Activated gamma-delta T cell (primary cell): ENCODE data around the gene ADA.

Experiments used
- DNase-seq: peaks from one replicate; lab custom pipeline; 2025; lab: John Stamatoyannopoulos, UW

The ADA gene

DNA sequence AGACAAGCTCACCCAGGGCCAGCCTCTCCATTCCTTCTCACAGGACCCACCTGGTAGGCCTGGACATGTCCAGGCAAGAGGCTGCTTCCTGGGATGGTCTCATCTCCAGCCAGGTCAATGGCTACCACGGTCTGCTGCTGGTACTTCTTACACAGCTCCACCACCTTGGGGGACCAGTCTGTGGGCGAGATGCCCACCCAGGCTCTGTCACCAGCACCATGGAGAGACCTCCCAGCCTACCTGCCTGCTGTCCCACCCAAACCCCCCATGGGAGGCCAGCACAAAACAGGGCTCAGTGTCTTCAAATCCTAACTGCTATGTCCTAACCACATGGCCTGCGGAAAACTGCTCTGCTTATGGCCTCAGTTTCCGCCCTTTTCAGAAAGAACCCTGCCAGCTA lies 27.3 kb downstream of the ADA start:
- DNase-seq: no peak

DNA sequence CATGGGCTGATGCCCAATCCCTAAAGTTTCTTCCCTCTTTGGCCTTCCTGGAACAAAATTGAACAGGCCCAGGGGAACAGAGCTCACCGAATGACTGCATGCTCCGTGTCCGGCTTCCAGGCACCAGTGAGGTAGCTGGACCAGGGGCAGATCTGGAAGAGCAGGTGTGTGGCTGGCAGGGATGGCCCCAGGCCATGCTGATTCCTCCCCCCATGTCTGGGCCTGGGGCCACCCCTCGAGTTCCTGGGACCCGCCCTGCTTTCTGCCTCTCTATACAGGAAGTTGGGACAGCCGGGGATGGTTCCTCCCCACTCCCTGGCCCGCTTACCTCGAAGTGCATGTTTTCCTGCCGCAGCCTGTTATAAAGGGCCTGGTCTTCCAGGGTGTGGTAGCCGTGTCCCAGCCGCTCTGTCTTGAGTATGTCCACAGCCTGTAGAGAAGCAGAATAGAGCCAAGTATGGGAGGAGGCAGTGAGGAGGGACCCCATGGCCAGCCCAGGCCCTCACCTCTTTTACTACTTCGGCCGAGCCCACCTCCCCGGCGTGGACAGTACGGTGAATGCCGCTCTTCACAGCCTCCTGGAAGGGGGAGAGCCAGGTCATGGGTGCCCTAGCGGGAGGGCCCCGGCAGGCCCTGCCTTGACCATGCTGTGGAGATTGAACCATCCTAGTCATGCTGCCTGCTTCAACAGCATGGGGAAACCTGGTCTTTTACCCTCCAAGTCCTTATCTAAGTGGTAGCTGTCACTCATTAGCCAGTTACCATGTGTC lies 28.8 kb downstream of the ADA start:
- DNase-seq: no peak

DNA sequence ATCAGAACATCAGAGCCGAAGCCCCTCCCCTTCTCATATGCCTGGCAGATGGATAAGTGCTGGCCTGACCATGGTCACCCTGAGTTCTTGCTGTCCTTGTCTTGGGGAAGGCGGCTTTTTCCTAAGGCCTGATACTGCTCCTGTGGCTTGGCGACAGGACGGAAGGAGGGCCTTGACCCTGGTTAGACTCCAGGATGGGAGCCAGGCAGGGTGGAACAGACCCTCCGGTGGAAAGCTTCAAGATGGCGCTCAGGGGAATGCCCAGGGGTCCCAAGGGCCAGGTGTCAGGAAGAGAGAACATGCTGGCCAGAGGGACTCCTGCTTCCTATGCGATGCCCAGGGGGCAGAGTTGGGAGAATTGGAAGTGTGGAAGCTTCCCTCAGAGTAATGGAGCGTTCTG lies 29.6 kb downstream of the ADA start:
- no peak for DNase-seq

DNA sequence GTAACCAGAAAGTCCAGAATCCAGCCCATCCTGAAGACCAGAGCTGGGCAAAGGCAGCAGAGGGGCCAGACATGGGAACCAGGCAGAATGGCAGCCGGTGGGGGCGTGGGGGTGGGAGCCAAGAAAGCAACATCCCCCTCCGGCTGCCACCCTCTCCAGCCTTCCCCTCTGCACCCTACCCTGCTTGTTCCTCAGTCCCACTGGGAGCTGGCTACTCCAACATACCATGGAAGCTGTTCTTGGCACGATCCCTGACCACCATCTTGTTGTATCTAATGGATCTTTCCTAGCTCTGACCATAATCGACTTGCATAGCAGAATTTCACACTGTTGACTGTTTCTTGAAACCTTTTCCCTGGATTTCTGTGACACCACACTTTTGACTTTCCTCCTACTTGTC lies 30.2 kb downstream of the ADA start:
- DNase-seq: no peak

DNA sequence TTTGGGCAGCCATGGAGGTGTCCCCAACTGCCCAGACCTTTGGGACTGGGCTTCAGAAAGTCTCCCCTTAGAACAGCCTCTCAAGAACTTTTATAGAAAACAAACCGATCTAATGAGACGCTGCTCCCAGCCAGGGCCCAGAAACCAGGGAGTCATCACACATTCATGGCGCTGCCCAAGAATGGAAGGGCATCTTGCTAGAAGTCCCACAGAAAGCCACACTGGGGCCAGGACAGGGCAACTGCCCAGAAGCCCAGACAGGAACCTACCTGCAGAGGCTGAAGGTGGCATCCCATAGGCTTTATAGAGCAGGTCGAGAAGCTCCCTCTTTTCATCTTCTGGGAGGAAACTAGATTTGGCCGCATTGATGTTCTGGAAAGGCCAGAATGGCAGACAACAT lies 31.5 kb downstream of the ADA start:
- DNase-seq: no peak

DNA sequence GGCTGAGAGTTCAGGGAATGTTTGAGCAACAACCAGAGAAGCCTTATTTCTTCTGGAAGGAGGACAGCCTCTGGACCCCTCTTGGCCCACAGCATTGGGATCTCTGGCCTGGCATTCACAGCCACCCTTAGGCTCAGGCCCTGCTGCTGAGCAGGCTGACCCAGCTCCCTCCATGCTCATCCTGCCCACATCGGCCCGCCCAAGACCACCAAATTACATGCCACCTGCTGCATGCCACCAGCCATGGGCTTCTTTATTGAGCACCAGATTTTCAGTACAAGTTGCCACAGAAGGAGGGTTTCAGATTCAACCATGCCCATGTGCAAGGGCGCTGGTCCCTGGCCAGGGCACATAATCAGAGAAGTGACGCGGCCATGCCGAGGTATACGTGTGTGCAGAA lies 32.2 kb downstream of the ADA start:
- DNase-seq: no peak

DNA sequence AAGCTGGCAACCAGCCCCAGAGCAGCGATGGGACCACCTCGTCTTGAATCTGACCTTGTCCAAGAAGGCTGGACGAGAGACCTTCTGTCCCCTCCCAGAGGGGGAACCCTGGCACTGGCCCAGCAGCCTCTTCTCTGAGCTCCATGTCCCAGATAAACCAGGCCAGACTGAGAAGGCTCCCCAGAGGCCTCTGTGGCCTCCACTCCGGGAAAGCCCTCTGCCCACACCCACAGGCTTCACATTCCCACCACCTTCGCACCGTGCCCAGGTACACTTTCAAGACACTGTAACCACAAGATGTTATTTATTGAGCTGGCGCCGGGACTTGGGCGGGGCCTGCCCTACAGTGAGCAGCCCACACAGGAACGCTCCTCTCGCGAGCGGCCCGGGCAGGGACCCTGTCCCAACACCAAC lies 33.2 kb downstream of the ADA start:
- DNase-seq: no peak

DNA sequence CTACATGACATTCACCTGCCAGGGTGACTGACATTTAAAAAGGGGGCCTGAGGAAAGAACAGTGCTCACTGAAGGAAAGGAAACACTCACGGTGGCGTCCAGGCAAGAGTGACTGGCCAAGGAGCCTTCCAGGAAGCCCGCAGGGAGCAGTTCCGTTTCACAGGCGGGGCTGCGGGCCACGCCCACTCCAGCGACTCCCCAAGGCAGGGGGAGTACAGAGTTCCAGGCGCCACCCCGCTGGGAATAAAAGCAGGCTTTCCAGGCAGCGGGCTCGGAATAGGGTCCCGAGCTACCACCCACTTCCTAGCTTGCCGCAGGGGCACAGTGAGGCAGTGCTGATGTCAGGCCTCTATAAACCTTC lies 34.9 kb downstream of the ADA start:
- no peak for DNase-seq

DNA sequence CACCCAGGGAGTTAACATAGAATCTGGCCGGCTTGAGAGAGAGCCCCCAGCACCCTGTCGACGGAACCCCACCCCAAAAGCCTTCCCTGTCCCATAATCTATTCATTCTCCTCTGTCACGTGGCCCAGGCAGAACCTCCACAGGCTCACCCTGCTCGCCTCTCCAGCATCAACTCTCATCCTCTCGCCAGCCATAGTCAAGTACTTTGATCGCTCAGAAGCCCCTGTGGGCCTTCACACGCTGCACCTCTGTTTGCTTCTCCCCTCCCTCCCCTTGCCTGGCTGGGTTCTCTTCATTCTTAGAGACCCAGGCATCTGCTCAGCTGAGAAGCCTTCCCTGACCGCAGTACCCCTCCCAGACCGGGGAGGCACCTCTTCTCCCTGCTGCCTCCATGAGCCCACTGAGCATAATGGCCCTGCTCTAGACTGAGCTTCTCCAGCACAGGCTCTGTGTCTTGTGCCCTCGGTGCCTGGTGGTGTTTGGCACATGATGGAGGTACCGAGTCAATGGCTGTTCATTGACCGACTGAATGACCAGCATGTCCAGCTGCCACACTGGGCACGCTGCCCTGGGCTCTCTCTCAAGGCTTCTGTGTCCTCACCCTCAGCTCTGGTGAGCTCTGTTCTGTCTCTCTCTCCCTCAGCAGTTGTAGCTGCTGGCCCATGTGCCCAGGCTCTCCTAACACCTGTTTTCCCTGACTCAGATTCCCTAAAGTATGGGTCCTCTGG lies 35.5 kb downstream of the ADA start:
- DNase-seq: no peak

DNA sequence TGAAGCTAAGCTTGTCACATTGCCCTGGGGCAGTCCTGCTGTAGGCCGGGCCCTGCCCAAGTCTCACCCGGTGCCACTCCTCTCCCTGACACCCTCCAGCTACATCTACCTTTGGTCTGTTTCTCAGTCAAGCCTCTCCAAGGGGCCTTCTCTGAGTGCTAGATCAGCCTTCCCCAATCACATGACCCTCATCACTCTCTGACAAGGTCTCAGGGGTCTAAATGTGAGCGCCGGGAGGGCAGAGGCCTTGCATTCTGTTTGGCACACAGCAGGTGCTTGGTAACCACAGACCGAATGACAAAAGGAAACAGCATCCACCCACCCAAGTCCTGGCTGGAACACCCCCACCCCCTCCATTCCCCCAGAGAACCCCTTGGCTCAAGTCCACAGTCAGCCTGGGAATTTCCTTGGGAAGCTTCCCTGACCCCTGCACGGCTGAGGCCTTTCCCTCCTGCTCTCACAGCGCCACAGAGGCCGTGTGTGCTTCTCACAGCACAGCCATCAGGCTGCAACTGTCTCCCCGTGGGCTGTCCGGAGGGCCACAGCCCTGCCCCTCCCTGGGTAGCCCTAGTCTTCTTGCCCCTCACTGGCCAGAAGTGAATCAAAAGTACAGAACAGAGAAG lies 36.2 kb downstream of the ADA start:
- DNase-seq: no peak

DNA sequence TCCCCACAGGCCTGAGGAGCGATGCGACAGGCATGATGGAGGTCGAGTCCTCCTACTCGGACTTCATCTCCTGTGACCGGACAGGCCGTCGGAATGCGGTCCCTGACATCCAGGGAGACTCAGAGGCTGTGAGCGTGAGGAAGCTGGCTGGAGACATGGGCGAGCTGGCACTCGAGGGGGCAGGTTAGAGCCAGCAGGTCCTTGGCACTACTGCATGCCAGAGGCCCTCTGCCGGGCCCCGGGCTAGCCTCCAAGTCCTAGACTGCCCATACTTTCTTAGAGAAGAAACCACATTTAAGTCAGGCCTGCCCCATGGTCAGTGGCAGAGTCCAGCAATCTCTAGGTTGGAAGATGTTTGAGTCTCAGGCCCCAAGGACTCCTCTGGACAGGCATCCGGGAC lies 37.0 kb downstream of the ADA start:
- DNase-seq: no peak

DNA sequence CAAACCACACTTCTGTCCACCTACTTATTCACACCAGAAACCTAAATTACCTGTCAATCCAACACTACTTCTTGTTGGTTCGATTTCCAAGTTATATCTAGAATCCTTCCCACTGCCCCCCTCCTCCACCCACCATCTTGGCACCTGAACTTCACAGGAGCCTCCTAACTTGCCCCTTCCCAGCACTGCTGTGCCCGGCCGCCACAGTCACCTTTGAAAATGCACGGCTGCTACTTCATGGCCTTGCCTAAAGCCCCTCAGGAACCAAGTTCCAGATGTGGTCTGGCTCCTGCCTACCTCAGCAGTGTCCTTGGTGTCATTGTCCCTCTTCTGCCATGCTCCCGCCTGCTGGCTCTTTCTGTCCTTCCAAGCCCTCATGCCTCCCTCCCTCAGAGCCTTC lies 37.9 kb downstream of the ADA start:
- DNase-seq: no peak

DNA sequence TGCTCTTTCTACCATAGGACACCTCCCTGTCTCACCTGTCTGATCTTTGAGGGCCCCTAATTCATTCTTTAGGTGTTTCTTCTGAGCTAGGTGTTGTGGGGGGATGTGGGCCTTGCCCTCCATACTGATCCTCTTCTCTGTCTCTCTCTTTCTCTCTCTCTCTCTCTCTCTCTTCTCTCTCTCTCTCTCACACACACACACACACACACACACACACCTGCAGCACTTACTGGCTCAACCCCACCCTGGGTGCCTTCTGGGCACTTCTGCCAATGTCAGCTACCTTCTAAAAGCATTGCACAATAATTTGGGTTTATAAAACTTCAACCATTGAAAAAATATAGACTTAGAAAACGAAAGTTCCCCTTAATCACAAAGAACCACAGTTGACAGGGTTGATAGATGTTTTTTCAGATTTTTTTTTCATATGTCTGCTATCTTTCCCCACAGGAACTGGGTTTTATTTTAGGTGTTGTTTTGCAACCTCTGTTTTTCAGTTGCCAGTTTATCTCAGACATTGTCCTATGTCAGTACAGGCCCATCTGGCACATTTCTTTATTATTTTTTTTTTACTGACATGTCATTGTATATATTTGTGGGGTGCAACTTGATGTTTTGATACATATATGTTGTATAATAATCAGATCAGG lies 41.1 kb downstream of the ADA start:
- no peak for DNase-seq

DNA sequence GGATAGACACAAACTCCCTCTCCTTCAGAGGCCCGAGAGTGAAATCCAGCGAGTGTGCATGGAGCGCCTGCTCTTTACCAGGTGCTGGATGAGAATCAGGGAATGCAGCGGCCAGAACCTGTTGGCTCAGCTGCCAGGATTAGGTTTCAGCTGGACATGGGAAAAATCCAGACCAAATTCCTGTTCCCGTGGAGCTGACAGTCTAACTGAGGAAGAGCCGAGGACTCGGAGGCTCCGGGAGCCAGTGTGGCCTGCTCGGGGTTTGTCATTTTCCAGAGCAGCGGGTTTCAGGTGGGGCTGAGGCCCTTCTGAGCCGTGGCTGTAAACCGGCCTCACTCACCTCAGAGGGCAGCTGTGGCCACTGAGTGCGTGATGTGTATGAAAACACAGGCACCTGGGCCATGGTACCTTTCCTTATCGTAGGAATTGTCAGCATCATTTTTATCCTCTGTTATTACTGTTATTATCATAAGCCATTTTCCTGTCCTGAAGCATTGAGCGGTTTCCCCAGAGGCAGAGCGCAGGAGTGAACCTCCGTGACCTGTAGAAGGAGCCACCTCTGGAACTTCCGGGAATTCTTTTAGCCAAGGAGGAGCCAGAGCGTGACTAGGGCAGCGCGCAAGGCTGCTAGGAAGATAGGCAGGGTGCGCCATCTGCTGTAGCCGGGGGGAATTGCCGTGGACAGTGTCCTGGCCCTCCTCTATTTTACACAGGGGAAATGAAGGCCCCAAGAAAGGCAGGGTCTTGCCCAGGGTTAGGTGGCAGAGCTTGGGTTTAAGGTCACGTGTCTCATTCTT lies 41.8 kb downstream of the ADA start:
- DNase-seq: peak; percentile 41

DNA sequence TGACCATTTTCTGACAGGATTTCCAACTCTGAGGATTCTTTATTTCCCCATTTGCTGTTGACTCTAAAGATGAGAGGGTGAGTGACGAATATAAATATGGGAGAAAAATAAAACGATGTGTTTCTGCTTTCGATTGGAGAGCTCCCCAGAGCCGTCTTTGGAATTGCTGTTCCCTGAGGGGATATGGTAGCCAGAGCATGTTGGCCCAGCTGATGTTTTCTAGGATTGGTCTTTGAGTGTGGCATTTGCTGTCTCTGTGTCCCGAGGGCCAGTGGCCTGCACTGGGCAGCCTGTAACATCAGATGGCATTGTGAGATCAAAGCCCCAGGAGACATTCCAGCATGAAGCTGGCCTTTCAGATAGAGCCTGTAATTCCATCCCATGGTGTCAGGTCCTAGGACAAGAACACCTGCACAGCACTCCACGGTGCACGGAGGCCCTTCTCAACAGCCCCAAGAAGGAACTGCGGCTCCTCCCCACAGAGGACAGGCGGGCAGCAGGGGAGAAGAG lies 42.4 kb downstream of the ADA start:
- no peak for DNase-seq

DNA sequence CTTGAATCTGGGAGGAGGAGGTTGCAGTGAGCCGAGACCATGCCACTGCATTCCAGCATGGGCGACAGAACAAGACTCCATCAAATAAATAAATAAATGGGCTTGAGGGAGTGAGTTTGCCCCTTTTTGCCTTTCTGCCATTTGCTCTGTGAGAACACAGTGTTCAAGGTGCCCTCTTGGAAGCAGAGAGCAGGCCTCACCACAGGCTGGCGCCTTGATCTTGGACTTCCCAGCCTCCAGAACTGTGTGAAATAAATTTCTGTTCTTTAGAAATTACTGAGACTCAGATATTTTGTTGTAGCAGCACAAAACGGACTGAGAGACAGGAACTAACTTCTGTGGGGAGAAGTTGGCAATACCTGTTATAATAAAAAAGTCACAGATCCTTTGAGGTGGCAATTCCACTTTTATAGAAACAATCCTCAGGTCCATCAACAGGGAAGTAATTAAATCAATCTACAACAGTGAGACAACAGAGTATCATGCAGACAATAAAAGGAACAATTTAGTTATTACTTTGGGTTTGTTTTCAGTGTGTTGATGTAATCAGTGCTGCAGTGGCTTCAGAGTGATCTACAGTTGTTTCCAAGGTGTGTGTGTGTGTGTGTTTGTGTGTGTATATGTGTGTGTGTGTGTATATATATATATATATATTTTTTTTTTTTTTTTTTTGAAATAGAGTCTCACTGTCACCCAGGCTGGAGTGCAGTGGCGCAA lies 44.6 kb downstream of the ADA start:
- DNase-seq: no peak

DNA sequence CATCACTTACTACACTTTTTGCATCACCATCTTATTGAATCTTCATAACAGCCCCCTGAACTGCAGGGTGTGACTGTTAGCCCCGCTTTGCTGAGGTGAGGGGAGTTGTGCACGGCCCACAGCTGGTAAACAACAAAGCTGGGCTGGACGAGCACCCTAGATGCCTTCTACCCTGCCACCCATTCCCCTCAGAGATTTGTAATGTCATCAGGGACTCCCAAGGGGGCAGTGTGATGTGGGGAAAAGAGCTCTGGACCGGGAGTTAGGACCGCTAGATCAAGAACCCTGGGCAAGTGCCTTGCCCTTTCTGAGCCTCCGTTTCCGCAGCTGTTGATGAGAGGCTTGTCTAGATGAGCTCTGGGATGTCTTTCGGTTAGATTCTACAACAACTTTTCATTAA lies 48.2 kb downstream of the ADA start:
- DNase-seq: no peak

DNA sequence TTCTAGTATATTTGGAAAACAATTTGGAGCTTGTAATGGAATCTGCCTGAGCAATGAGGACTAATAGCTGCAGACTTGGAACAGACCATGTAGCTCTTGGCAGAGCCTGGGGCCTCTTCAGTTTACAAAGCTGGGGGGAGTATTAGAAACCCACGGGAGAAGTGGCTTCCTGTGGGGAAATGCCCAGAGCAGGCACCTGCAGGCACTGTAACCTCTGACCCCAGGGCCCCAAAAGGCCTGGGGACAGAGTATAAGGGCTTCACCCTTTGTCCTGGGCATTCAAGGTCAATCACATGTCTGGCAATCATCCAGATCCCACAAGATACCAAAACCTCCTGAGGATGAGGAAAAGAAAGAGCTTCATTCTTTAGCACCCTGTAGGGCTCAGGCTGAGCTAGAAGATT lies 49.7 kb downstream of the ADA start:
- no peak for DNase-seq

DNA sequence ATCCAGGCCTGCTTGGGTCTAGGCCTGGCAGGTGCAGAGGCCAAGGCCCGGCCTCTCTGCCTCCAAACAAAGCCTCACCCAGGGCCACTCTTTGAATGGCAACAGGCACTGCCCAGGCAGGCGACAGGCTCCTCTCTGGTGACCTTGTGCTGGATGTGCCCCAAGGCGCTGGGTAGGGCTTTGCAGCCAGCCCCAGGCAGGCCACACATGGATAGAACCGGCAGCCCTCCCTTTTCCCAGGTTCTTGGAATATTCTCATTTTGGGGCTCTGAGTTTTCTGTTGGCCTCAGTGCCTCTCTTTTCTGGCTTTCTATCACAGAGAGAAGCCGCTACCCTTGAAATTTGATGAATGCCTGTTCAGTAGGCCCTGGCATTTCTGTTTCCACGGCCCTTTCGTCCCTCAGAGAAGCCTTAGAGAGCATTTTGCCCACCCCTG lies 50.2 kb downstream of the ADA start:
- no peak for DNase-seq

DNA sequence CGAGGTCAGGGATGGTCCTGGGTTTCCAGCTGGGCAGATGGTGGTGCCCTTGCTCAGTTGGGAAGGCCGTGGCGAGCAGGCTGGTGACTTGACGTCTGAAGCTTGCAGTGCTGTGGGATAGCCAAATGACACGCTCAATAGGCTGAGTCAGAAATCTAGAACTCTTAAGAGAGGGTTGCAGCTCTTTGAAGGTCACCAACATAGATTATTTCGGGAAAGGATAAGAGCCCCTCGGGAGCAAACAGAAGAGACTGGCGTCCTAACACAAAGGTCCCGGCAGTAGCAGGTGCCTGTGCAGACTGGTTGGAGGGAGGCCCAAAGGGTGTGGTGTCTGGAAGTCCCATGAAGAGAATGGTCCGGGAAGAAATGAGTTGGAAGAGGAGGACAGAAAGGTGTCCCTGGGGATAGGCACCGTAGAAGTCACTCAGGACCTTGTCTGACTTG lies 50.7 kb downstream of the ADA start:
- DNase-seq: no peak

DNA sequence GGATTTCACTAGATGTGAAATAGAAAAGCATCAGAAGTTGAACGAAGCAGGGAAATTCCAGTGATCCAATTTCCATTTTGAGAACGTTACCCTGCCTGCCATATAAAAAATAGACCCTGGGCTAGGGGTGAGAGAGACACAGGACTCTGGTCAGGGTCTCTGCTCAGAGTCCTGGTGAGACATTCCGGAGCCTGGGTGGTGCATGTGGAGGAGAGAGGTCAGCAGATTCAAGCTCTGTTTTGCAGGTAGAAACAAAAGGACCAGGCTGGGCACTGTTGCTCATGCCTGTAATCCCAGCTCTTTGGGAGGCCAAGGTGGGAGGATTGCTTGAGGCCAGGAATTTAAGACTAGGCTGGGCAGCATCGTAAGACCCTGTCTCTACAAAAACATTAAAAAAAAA lies 51.2 kb downstream of the ADA start:
- DNase-seq: no peak
